OCI-LY7 (cell line): ENCODE results near the gene LUZP1.

ENCODE experiments used
- CTCF ChIP-seq: fragments of 200-600 bp; sonication (generic); conservative IDR thresholded peaks from 2 replicates; pipeline ENCODE4 v1.5.1; 2014; ENCODE audit warnings: mild to moderate bottlenecking, antibody characterized with exemption, low read length, moderate library complexity, mixed read lengths
- EZH2phosphoT487 ChIP-seq: fragments of 200-600 bp; sonication (generic); IDR thresholded peaks from 2 replicates; pipeline ENCODE4 v1.6.1; 2018; ENCODE audit warnings: low read depth, borderline replicate concordance, mild to moderate bottlenecking, mixed run types, antibody characterized with exemption, low read length, moderate library complexity, mixed read lengths

- no peak for TF ChIP-seq CTCF
- no peak for TF ChIP-seq EZH2phosphoT487
These were observed 45.9 kb downstream of the LUZP1 start for GRCh38 chr1:23122796-23123195.
